GM19324 (cell line): Measurements from ENCODE around the gene OVAAL.
"Not testable (repeated sequence)": the region's sequence is repeated elsewhere in the genome, so short reads cannot be mapped to it uniquely, and the experiment has no call there.

Experiments
- ATAC-seq: cut with Tn5 transposase; IDR thresholded peaks from one replicate; pipeline ENCODE4 v1.9.1; 2021; ENCODE audit warnings: mild to moderate bottlenecking, moderate library complexity; ENCODE audit not compliant: unreplicated experiment, low FRiP score

Gene OVAAL

DNA sequence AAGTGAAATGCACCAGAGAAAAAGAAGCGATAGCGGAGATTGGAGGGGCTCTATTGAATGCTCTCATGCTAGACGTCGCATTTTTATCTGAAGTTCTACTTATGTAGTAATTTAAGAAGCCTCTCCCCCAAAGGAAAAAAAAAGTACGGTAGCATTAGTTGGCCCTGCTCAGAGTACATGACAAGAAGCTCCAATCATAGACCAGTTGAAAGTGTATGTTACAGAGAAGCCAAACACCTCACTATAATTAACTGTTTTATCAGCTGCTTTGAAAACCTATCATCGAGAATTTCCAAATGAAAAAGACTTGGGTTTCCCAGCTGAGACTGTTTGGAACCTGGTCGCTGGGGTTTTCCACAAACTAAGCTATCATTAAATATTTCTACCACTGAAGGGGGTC lies 19.6 kb upstream of the OVAAL start:
- ATAC-seq, result no peak

DNA sequence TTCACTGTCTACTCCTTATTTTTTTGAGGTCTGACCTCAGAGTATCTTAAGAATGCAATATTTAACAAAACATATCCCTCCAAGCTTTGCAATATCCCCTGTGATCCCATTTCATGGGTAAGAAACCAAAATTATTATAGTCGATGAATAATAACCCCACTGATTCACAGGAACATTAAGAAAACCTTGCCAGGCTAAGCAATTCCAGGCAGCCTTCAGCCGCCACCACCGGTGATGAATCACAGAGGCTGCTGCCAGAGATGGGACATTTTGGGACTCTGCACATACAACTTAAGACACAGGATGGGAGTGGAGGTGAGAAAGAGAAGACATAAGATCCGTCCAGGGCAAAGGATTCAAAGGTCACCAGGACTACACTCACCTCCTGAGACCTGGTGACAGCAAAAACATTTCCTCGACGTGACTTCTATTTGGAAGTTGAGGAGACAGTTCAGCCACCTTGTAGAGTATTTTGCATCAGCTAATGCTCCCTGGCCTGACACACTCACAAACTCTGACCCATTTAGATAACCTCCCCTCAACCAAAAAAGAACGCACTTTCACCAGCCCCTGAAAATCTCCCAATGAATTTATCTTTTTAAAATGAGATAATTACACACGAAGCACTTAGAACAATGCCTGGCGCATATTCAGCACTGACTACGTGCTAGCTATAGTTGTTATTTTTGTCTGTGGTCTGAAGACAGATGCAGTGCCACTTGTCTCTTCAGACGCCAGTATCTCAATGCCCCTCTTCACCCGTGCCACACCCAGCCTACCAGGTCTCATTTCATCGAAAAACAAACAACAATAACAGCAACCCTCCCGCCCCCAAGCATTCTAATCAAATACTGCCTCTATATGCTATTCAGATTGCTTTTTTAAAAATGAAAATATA lies 17.8 kb upstream of the OVAAL start:
- ATAC-seq, result no peak

DNA sequence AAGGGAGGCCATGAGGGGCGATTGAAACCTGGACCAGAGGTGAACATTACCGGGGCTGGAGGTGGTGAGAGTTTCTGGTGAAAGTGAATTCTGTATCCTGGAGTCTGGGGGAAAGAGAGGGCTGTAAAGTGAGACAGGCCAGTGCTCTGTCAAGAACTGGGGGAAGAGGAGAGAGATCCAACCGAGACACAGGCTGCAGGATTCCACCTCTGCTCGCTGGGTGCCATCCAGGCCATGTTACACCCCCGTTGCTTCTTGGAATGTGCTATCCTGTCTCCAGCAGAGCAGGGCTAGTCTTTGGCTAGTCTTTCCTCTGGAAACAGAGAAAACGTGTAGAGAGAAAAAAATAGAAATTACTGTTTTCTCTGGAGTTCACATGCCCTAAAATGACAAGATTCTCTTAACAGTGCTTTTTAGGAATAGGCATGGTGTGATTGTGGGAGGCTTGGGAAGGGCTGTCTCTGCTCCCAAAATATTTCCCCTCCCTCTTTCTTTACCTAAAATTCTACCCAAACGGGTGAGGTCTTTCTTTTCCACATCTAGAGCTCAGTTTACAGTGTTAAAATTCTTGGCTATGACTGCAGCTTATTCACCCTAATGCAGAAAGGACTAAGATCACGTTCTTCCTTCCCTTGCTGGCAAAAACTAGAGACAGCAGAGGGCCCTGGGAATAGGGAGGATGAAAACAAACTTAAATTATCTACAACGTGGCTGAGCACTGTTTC lies 16.5 kb upstream of the OVAAL start:
- ATAC-seq, result no peak

DNA sequence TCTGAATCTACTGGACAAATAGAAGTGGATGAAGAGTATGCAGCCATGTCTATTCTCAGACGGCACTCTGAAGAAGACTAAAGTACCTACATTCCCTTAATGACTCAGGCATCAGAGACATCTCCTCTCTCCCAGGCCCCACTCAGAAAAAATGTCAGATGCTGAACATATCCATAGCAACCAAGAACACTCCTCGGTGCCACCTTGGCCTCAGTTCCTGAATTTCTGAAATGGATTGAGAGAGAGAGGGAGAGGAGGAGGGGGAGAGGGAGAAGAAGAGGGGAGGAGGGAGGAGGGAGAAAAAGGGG lies 16.0 kb upstream of the OVAAL start:
- ATAC-seq, result no peak

DNA sequence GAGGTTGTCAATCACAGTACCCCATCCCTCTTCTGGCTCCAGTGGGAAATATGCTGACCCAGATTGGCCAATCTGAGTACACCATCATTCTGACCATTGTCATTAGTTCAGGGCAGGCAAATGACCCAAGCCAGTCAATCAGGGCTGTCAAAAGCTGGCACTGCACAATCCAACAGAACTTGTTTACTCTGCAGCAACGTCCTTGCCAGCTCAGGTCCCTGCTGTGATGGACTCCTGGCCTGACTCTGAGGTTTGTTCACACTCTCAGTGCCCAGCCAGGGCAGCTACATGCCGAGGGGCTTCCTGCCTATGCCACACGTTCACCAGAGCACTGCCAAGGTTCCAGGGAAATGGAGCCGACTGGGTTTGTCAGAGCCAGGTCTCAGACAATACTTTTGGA lies 14.7 kb upstream of the OVAAL start:
- no peak for ATAC-seq

DNA sequence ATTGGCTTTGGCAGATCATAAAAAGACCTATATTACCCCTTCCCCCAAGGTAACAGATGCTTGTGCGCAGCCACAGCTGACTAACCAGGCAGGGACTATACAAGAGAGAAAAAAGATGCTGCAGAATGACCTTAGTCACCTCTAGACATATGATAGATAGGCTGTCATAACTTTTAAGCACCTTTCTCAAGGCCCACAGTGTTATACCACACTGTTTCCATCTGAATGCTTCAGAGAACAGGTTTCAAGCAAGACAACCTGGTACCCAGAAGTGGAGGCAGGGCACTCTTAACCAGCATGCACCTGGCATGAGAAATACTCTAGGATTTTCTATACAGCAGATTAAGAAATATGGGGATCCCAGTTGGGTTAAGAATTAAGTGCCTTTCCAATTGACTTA lies 12.8 kb upstream of the OVAAL start:
- ATAC-seq, result no peak

DNA sequence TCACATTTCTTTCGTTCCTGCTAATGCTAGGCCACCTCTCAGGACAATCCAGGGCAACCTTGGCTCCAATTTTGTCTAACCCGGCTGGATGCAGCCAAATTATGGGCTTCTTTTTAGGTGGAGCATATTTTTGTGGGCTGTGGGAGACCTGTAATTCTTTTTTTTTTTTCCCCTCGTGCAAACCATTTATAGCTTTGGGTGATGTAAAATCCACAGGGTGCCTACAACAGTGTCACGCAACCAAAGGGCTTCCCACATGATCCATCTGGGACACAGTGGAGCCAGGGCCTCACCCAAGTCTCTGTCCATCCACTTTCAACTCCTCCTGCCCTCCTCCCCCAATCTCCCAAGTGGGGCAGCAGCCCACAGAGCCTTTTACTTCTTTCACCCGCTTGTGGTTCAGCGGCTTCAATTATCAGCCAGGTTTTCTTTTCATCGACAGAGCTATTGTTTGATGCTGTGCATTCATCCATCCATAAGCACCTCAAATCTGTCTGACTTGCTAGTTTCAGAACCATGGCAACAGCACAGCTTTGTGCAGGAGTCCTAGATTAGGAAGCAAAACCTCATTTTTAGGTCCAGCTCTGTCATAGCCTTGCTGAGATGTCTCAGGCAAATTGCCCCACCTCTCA lies 10.0 kb upstream of the OVAAL start:
- ATAC-seq, result no peak

DNA sequence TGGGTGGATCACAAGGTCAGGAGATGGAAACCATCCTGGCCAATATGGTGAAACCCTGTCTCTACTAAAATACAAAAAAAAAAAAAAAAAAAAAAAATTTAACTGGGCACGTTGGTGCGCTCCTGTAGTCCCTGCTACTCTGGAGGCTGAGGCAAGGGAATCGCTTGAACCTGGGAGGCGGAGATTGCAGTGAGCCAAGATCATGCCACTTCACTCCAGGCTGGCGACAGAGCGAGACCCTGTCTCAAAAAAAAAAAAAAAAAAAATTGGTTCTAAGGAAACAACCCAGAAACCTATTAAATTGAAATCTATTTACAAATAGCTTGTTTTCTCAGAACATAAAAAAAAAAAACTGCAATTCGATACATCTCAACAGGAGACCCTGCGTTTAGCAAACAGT lies 9.0 kb upstream of the OVAAL start:
- not testable (repeated sequence) for ATAC-seq

DNA sequence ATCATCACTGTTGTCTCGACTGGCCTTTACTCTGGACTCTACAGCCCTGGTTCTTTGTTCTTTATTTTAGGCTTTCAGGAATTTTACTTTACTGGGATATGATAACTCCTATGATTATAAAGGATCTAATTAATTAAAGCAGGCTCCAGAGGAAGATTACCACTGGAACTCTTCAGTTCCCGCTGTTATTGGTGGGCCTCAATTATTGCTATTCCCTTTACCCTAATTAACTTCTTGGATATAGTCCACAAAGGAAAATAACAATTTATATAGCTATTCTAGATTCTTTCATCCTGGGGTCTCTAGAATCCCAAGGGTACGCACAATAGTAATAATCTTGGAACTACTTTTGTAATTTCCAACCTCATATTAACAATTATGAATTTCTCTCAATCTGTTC lies 8.5 kb upstream of the OVAAL start:
- no peak for ATAC-seq

DNA sequence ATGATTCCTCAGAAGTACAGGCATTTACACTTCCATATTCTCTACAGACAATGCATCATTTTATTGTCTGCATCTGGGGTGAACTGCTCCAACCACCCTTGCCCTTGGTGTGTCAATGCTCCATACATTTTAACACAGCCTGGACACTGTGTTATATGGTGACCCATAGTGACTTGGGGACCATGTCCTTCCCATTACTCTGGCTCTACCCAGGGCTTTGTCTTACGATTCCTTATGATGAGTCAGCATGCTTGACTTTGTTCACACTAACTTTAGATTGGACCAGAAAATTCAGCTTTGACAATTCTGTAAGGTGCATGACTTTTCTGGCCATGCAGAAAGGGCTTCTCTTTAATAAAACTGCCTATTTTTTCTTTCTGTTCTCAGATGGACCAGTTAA lies 6.8 kb upstream of the OVAAL start:
- ATAC-seq, result no peak

DNA sequence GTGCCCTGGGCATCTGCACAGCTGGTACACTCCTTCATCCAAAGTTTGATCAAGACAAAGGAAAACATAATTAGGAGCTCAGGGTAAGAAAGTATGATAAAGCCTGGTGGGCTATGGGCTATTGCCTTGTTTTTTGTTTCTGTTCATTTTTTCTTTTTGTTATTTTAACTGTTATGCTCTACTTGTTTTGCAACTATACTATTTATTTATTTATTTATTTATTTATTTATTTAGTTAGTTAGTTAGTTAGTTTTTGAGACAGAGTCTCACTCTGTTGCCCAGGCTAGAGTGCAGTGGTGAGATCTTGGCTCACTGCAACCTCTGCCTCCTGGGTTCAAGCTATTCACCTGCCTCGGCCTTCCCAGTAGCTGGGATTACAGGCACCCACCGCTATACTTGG lies 5.7 kb upstream of the OVAAL start:
- not testable (repeated sequence) for ATAC-seq

DNA sequence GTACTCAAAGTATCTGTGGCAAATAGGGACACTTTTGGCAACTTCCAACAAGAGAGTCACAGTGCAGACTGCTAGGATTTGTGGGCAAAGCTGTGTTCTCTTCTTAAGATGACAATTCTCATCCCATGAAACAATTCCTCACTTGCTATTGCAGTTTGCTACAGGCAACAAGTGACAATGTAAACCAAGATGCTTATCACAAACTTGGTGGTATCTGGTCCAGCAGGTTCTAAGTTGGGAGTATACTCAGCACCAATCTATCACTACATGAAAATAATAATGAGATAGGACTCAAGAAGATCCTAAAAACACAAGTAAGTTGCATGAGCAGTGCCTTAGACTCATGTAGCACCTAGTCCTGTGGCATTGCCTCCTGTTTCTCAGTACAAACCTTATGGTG lies 3.4 kb upstream of the OVAAL start:
- ATAC-seq, result no peak

DNA sequence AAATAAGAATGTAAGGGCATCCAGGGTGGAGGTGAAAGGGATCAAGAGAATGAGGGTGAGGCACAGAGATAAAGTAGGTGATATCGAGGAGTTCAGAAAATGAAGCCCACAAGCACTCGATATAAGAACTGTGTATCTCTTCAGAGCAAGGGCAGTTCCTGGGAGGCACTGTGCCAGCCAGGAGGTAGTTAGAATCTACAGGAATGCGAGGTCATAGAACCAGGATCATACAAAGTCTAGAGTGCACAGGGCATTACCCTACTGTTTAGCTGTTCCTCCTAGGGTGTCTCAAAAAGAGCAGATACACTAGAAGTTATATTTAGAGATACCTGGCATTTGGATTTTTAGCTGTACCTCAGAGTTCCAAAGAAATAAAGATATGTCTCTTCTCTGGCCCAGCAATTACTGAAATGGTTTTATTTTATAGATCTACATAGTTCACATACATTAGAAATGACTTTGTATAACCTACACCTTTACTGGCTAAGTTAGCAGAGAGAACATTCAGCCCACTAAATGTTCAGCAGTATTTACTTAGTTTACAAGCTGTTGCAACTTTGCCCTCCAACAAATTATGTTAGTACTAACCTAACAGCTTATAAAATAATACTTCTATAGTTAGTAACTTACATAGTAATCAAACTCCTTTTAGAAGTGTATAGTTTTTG lies 1.6 kb downstream of the OVAAL start:
- no peak for ATAC-seq

DNA sequence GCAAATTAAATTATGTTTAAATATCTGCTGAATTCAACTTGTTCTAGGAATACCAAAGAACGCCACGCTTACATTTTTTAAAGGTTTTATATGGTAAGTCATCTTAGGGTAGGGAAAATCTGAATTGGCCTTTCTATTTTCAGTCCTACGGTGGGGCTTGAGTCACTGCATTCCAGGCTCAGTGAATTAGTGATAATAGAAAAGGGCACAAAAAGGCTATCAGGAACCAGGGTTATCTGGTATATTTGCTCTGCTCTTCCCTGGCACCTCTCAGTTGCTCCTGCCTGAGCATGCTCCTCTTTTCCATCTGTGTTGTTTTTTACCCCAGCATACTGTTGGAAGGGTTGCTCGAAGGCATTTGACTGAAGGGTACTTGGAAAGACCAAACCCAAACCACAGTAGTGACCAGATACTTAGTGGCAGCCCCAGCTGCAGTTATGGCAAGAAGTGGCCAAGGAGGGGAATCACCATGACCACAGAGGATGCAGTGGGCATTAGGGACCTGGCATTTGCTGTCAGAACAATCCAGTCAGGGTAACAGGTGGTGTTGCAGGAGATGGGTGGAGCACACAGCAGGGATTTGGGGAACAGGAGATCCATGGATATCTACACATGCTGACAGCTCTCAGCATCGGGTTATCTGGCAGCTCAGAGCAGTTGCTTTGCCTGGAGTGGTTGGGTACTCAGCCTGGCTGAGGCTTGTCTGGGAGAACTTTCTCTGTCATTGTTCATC lies 2.3 kb downstream of the OVAAL start:
- no peak for ATAC-seq

DNA sequence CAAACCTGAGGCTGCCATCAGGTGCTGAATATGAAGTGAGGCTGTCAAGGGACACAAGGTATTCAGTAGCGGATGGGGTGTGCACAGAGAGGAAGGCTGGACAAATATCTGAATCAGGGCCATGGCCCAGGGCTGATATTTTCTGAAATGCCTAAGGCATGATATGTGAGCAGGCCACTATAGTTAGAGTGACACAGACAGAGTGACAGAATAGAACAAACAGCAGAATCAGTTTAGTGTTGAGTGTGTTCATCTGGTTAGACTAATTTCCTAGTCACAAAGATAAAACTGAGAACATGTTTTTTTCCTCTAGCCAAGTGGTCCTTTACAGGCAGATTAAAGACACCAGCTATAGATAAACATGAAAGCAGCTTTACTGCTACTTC lies 3.9 kb downstream of the OVAAL start:
- ATAC-seq, result no peak

DNA sequence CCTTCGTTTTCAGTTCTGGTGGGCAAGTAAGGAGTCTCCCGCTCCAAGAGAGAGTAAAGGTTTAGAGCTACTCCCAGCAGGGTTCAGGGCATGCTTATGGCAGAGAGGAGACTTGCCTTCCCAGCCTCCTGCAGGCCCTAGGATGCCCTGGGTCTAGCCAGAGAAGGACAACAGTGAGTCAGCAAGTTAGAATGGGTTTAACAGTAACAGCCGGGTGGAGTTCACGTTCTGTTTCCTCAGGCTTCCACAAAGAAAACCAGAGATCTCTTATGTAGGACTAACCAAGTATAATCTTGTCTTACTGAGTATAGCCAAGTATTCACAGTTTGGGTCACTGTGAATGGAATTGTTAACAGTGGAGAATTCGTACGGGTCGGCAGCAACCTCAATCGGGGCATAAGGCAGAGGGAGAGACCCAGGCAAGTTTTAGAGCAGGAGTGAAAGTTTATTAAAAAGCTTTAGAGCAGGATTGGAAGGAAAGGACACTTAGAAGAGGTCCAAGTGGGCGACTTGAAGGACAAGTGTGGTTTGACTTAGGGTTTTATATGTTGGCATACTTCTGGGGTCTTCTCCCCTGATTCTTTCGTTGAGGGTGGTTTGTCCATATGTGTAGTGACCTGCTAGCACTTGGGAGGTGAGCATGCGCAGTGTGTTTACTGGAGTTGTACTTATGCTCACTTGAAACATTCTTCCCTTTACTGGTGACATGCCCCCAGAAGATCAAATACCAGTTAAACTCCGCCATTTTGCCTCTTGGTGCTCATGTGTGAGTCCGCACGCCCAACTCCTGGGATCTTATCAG lies 4.5 kb downstream of the OVAAL start:
- no peak for ATAC-seq

DNA sequence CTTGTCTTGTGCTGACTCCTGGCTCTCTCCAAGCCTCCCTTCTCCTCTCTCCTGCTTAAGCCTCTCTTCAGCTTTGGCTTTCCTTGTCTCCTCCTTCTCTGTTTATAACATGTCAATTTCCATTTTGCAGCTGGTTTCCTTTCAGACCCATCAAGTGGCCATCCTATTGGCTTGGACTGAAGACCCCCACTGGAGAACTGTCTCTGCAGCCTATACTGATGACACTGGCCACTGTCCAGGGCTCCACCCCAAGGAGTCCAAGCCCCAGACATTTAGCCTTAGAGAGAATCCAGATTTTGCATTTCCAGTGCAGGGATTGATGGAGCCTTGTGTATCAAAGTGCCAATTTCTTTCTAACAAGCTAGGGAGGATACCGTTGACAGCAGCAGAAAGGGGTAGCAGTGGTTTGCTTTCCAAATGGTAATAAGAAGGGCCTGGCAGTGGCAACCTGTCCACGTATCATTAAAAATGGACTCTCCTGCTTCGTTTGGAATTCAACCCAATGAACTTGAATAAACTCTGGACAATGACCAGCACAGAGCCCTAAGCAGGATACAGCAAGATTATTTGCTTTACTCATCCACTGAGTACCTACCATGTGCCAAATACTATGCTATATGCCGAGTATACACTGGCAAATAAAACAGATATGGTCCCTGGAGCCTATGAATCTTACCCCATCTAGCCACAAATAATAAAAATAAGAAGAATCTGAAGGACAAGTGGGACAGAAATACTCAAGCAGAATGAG lies 6.5 kb downstream of the OVAAL start:
- ATAC-seq, result no peak

DNA sequence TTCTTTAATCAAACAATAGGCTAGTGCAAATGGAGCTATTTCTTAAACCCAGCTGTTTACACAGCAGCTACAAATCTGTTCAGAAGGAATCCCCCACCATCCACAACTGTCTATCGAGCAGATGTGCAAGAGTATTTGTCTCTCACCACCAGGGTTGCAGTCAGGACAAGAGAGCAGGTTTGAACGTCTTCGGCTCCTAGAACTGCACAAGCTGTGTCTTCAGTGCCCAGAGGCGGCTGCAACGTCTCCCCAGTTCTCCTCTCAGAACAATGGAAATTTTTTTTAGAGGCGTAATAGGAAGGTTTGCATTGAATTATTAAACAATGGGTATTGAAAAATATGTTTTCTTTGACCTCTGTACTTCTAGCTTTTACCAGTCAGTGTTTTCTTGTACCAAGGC lies 7.3 kb downstream of the OVAAL start:
- ATAC-seq, result no peak

DNA sequence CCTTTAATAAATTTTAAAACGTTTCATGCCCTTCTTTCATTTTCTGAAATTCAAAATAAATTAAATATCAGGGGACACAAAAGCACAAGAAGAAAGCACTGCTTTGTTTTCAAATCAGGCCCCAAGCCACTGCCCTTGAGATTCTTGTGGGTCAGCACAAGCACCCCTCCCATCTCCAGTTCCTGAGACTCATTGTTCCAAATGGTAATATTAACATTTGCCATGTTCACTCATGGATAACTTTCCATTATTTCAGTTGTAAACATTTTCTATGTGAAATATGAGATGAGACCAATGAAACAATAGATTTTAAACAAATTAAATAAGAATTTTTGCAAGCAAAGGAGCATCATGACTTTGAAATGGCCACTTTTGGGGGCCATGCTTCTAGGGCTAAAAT lies 7.7 kb downstream of the OVAAL start:
- no peak for ATAC-seq
